ENCODE results near the gene BACE1-AS.
A peak's percentile ranks its signal among the peaks of the same experiment; 100 is the strongest.

BACE1-AS gene

DNA sequence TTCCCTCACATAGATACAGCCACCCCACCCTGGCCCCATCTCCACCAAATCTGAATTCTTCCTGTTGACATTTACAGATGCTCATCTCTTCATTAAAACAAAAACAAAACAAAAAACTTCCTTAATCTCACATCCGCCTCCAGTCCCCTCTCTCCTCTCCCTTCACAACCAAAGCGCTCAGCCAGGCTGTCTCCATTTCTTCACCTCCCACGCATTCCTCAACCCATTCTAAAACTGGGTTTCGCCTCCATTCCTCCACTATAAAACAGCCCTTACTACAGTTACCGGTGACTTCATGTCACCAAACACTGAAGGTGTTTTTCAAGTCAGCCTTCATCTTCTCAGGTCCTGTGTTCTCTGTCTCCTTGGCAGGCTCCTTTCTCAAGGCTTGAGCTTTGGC lies 9.6 kb downstream of the BACE1-AS start:
- no peaks in the 10 kb centered on the region for H3K36me3 ChIP-seq (ENCODE audit: insufficient read depth, low read length)
- no peaks in the 10 kb centered on the region for H3K9me3 ChIP-seq (ENCODE audit: control insufficient read depth, insufficient read depth, low read length)
- H3K4me1 ChIP-seq (ENCODE audit: insufficient read depth, low read length) = peaks cover 44% of the 10 kb centered on the region
- peak overlapping the region; percentile 34; the same call in 1 of the 2 replicates for H3K9ac ChIP-seq (ENCODE audit: low read depth, low read length)

DNA sequence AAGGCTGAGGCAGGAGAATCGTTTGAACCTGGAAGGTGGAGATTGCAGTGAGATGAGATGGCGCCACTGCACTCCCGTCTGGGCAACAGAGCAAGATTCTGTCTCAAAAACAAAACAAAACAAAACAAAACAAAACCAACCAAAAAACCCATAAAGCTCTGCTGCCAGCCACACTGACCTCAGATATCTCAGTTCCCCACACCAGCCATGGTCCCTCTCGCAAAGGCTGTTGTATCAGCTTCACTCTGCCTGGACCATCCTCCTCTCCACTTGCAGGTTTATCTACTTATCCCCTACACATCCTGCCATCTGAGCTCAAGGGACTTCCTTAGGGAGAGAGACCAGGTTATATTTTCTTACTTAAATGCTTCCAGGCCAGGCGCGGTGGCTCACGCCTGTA lies 11.1 kb downstream of the BACE1-AS start:
- Histone ChIP-seq H3K9ac (ENCODE audit: low read depth, low read length) (no peak overlapping the region), H3K9me3 (ENCODE audit: control insufficient read depth, insufficient read depth, low read length) (no peaks in the 10 kb centered on the region), H3K36me3 (ENCODE audit: insufficient read depth, low read length) (no peaks in the 10 kb centered on the region)

DNA sequence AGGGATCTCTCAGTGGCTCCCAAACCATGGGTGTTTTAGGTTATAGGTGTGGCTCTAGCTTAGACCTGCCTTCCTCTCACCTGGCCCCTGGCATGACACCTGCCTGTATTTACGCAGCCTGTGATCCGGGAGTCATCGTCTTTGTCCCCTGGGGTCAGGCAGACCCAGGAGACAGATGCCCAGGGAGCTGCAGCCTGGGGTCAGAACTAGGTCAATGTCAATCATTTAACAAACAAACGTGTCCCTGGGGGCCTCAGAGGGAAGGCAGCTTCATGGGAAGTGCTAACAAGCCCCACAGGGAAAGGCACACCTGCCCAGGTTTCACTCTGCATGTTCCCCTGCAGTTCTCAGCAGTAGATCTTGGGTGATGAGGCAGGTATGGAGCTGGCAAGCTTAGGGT lies 12.0 kb downstream of the BACE1-AS start:
- no peaks in the 10 kb centered on the region for H3K36me3 ChIP-seq (ENCODE audit: insufficient read depth, low read length)
- no peaks in the 10 kb centered on the region for H3K9me3 ChIP-seq (ENCODE audit: control insufficient read depth, insufficient read depth, low read length)
- no peak overlapping the region for H3K9ac ChIP-seq (ENCODE audit: low read depth, low read length)
- H3K4me1 ChIP-seq (ENCODE audit: insufficient read depth, low read length) = peaks cover 44% of the 10 kb centered on the region

More for the DNA sequence above, 11.1 kb downstream of the BACE1-AS start:
- H3K4me1 ChIP-seq (ENCODE audit: insufficient read depth, low read length) = peaks cover 44% of the 10 kb centered on the region

DNA sequence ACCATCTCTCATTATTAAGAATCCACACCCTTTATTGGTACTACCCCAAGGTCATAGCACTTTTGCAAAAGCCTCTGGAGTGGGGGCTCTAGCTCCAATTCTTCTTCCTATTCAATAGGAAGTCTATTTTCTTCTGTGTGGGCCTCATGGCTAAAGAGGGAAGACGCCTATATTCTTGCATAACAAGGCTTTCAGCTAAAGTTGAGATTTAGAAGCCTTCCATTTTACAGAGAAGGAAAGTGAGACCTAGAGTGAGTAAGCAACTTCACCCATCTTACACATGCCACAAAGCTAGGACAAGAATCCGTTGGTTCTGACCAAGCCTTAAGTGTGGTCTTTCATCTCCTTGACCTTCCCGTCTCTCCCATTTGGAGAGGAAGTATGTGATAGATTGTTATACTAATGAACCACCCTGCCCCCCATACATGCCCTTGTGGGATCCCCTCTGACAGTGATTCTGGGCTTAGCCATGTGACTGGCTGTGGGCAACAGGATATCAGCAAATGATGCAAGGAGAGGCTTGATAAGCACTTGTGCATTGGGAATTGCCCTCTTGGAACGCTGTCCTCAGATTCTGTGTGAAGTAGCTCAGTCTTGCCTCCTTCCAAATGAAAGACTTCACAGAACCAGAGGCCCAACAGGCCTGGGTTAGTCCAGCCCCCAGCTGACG lies 12.6 kb downstream of the BACE1-AS start:
- Histone ChIP-seq H3K36me3 (ENCODE audit: insufficient read depth, low read length) (no peaks in the 10 kb centered on the region), H3K9ac (ENCODE audit: low read depth, low read length) (no peak overlapping the region), H3K4me1 (ENCODE audit: insufficient read depth, low read length) (peaks cover 44% of the 10 kb centered on the region), H3K9me3 (ENCODE audit: control insufficient read depth, insufficient read depth, low read length) (no peaks in the 10 kb centered on the region)

DNA sequence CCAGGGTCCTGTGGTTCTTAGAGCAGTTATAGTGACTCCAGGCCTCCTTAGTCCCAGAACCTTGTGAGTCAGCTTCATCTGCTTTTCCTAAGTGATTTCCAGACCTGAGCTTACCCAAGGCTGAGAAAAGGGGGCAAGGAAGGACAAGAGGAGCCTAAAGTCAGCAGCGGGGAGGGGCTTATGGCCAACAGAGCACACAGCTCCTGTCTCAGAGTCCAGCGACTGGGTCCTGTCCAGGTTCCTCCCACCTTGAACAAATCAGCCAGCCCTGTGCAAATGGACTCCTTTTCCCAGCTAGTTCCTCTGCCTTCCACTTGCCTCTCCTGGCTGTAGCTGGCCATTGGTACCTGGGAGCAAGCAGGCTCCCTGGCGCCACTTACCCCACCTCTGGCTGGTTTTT lies 14.0 kb downstream of the BACE1-AS start:
- Histone ChIP-seq H3K36me3 (ENCODE audit: insufficient read depth, low read length) (no peaks in the 10 kb centered on the region), H3K9ac (ENCODE audit: low read depth, low read length) (no peak overlapping the region), H3K4me1 (ENCODE audit: insufficient read depth, low read length) (peaks cover 31% of the 10 kb centered on the region), H3K9me3 (ENCODE audit: control insufficient read depth, insufficient read depth, low read length) (no peaks in the 10 kb centered on the region)

DNA sequence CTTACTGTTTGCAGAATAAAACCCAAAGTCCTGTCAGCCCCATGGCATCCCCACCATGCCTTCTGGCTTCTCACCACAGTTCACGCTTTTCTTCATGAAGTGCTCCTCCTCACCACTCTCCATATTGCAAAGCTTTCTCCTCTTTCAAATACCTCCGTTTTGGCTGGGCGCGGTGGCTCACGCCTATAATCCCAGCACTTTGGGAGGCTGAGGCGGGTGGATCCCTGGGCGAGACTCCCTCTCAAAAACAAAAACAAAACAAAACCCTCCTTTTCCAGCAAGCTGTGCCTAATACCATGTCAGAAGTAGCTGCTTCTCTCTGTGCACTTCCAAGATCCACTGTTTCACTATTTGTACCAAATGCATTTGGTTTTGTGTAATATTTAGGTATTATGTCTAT lies 18.2 kb downstream of the BACE1-AS start:
- no peaks in the 10 kb centered on the region for H3K9me3 ChIP-seq (ENCODE audit: control insufficient read depth, insufficient read depth, low read length)
- no peak overlapping the region for H3K9ac ChIP-seq (ENCODE audit: low read depth, low read length)
- H3K36me3 ChIP-seq (ENCODE audit: insufficient read depth, low read length) = no peaks in the 10 kb centered on the region
- H3K4me1 ChIP-seq (ENCODE audit: insufficient read depth, low read length) = peaks cover 9% of the 10 kb centered on the region

DNA sequence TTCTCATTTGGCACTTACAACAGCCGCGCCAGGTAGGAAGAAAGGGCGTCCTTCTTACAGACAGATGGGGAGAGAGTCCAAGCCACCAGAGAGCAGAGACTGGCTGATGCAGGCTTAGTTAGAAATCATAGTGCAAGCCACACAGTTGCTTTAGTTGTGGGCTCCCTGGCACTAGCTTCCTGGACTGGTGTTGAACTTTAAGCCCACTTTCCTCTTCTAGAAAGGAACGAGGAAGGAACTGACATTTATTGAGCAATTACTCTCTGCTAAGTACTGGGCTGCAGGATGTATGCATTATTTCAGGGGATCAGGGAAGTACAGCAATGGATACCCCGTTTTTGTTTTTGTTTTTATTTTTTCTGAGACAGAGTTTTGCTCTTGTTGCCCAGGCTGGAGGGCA lies 21.9 kb downstream of the BACE1-AS start:
- Histone ChIP-seq H3K9me3 (ENCODE audit: control insufficient read depth, insufficient read depth, low read length) (no peaks in the 10 kb centered on the region), H3K36me3 (ENCODE audit: insufficient read depth, low read length) (no peaks in the 10 kb centered on the region), H3K4me1 (ENCODE audit: insufficient read depth, low read length) (no peaks in the 10 kb centered on the region), H3K9ac (ENCODE audit: low read depth, low read length) (no peak overlapping the region)

DNA sequence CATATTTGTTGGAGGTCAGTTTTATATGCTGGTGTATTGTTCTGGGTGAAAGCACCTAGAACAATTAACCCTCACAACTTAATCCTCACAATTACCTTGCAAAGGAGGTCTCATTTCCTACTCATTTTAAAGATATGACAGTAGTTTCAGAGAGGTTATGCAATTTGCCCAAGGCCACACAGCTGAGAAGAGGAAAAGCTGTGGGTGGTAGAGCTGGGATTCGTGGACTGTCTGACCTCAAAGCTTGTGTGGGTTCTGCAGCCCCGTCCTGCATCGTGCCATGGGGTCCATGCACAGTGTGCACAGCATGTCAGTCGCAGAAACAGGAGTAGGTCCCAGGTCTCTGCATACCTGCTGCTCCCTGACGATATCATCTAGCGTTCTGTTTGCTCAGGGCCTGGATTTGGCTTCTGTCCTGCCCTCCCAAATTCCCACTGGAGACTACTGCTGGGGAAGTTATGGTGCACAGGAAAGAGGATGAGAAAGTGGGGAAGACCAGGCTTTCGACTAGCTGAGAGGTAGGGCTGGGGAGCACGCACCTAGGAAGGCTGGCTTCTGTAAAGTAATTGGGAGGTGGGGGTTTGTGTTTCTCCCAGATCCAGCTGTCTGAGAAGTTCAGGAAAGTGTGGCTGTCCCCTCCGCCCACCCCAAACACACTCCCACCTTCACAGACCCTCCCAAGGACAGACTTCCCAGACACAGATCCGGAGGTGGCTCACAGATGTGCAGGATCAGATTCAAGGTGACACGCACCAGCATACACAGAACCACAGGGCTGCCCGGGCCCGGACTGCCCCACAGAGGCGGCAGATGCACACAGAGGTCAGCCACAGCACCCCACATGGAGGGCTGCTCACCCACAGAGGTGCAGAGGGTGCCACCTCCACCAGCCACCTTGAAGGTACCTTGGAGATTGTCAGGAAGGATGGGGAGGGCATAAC lies 23.0 kb downstream of the BACE1-AS start:
- Histone ChIP-seq H3K36me3 (ENCODE audit: insufficient read depth, low read length) (no peaks in the 10 kb centered on the region), H3K4me1 (ENCODE audit: insufficient read depth, low read length) (no peaks in the 10 kb centered on the region), H3K9ac (ENCODE audit: low read depth, low read length) (peak overlapping the region; percentile 84; the same call in 1 of the 2 replicates), H3K9me3 (ENCODE audit: control insufficient read depth, insufficient read depth, low read length) (no peaks in the 10 kb centered on the region)

DNA sequence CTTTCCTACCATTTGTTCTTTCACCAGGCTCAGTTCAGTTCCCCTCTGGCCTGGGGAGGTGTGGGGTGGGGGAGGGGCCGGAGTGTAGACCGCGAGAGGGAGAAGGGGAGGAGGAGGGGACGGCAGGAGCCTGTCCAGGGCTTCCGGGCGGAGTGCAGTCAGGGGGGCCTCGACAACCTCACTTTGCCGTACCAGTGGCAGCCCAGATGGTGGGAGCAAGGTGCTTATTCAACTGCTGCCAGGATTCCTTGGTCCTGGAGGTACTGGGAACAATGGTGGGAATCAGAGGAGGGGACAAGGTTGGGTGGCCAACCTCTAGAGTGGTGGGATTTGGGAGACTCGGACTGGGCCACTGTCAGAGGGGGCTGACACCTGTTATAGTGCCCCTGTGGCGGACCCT lies 23.7 kb downstream of the BACE1-AS start:
- no peaks in the 10 kb centered on the region for H3K4me1 ChIP-seq (ENCODE audit: insufficient read depth, low read length)
- H3K9ac ChIP-seq (ENCODE audit: low read depth, low read length) = peak overlapping the region; percentile 84; the same call in 1 of the 2 replicates
- no peaks in the 10 kb centered on the region for H3K36me3 ChIP-seq (ENCODE audit: insufficient read depth, low read length)
- no peaks in the 10 kb centered on the region for H3K9me3 ChIP-seq (ENCODE audit: control insufficient read depth, insufficient read depth, low read length)

DNA sequence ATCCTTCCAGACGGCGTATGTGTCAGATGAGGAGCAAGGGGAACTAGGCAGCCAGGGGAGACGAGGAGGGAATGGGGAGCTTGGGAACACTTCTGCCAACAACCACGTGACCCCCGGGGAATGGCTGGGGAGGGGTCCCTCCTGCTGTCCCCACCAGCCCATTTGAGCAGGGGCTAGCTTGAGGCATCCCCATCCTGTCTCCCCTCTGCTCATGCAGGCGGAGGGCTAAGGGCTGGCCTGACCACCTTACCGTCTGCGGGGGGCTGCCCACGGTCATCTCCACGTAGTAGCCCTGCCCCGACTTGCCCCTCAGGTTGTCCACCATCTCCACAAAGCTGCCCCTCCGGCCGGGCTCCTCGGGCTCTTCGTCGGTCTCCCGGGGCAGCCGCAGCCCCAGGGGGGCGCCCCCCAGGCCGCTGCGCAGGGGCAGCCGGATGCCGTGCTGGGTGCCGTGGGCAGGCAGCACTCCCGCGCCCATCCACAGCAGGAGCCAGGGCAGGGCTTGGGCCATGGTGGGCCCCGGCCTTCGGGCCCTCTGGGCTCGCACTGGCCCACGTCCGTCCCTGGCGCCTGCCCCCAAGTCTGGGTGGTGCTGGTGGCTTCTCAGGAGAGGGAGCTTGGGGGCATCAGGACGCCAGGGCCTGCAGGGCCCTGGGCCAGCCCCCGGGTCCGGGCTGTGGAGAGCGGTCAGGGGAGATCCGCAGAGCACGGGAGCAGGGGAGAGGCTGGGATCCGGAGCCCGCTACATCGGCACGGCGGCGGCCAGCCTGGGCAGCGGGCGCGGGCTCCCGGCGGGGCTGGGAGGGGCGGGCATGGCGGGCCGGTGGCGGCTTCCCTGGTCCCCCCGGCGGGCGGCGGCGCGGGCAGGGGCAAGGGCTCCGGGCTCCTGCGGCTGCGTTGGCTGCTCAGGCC lies 24.4 kb downstream of the BACE1-AS start:
- peak overlapping the region; percentile 84; the same call in 1 of the 2 replicates for H3K9ac ChIP-seq (ENCODE audit: low read depth, low read length)

DNA sequence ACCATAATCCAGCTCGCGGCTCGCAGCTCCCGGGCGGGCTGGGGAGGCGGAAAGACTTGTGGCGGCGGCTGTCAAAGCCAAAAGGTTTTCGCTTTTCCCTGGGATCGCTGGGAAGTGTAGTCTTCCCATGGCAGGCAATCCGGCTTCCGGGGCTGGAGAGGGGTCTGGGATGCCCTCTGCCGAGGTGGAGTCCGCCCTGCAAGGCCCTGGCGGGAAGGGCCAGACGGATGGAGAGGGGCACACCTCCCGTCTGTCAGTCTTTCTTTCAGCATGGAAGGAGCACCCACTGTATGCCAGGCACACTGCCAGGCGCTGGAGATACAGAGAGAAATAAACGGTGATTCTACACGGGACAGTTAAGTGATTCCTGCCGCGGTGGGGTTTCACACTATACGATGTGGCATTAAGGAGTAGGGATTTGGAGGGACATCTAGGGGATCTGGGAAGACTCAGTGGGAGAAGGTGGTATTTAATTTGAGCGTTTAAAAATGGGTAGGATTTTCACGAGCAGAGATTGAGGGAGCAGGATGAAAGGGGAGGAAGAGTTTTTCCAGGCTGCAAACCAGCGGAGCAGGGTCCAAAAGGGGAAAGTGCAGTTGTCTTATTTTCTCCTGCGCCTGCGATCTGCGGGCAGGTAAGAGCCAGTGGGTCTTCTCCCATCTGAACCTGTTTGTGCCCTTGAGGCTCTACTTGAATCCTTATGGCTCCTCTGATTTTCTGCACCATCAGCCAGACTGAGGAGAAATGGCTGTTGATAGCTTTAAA lies 25.2 kb downstream of the BACE1-AS start, which contains the start of gene BACE1:
Gene BACE1, minus strand, starts transcription at position 60 of the 765 bp plus-strand sequence. CDS start 461 bp downstream, outside the sequence.
- H3K9ac ChIP-seq (ENCODE audit: low read depth, low read length) = peak within 1 kb of the TSS; percentile 84; the same call in 1 of the 2 replicates
- H3K9me3 ChIP-seq (ENCODE audit: control insufficient read depth, insufficient read depth, low read length) = no peaks in the 10 kb centered on the region
- no peaks in the 10 kb centered on the region for H3K36me3 ChIP-seq (ENCODE audit: insufficient read depth, low read length)
- no peaks in the 10 kb centered on the region for H3K4me1 ChIP-seq (ENCODE audit: insufficient read depth, low read length)

More for the DNA sequence above, 24.4 kb downstream of the BACE1-AS start:
- Histone ChIP-seq H3K36me3 (ENCODE audit: insufficient read depth, low read length) (no peaks in the 10 kb centered on the region), H3K4me1 (ENCODE audit: insufficient read depth, low read length) (no peaks in the 10 kb centered on the region), H3K9me3 (ENCODE audit: control insufficient read depth, insufficient read depth, low read length) (no peaks in the 10 kb centered on the region)

DNA sequence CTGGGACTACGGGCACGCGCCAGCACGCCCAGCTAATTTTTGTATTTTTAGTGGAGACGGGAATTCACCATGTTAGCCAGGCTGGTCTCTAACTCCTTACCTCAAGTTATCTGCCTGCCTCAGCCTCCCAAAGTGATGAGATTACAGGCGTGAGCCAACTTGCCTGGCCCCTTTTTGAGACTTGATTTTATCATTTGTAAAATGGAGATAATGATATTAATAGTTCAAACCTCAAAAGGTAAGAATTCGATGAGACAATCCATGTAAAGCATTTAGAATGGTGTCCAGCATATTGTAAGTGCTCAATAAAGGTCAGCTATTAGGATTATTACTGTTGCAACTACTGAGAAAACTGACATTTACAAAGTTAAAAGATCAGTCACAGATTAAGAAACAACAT lies 27.6 kb downstream of the BACE1-AS start:
- Histone ChIP-seq H3K4me1 (ENCODE audit: insufficient read depth, low read length) (no peaks in the 10 kb centered on the region), H3K9me3 (ENCODE audit: control insufficient read depth, insufficient read depth, low read length) (no peaks in the 10 kb centered on the region), H3K9ac (ENCODE audit: low read depth, low read length) (no peak overlapping the region), H3K36me3 (ENCODE audit: insufficient read depth, low read length) (no peaks in the 10 kb centered on the region)

DNA sequence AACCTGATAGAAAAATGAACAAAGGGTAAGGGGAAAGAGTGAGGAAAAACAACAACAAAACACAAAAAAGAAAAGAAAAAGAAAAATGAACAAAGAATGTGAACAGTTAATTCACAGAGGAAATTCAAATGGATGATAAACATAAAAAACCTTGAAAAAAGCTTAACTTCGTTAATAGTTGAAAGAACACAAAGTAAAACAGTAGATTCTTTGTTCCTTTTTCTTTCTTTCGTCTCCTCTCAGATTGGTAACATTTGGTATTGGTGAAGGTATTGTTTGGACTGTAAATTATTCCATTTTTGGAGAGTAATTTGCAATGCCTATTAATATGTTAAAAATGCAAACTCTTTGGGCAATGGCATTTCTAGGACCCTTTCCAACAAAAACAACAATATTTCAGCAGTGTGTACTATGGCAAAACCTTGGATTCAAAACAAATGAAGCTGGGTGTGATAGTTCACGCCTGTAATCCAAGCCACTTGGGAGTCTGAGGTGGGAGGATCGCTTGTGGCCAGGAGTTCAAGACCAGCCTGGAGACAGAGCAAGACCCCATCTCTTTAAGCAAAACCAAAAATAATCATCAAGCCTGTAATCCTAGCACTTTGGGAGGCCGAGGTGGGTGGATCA lies 28.2 kb downstream of the BACE1-AS start:
- Histone ChIP-seq H3K9me3 (ENCODE audit: control insufficient read depth, insufficient read depth, low read length) (no peaks in the 10 kb centered on the region), H3K4me1 (ENCODE audit: insufficient read depth, low read length) (no peaks in the 10 kb centered on the region), H3K36me3 (ENCODE audit: insufficient read depth, low read length) (no peaks in the 10 kb centered on the region), H3K9ac (ENCODE audit: low read depth, low read length) (no peak overlapping the region)
